ENCODE measurements around the gene ADAM11. TPM values are rescaled to one million over a fixed set of nuclear protein-coding genes. Genes with fewer than 3 reads are reported as not detected.

The ADAM11 gene
- total RNA-seq, 1 donor from 2014 or later, result 1.4 TPM

GRCh38 chr17:44775838-44776621 is 17.2 kb downstream of the ADAM11 start:
- no peak for DNase-seq (ENCODE audit: low spot score)

- no peak for DNase-seq (ENCODE audit: low spot score)
These were observed 18.0 kb downstream of the ADAM11 start for GRCh38 chr17:44776628-44777393.

GRCh38 chr17:44777394-44778348 is 18.9 kb downstream of the ADAM11 start:
- no peak for DNase-seq (ENCODE audit: low spot score)

- no peak for DNase-seq (ENCODE audit: low spot score)
These were observed 19.9 kb downstream of the ADAM11 start for GRCh38 chr17:44778656-44779210.

GRCh38 chr17:44779211-44780025 is 20.6 kb downstream of the ADAM11 start:
- peak; percentile 79 for DNase-seq (ENCODE audit: low spot score)

GRCh38 chr17:44780161-44780560 is 21.4 kb downstream of the ADAM11 start:
- DNase-seq (ENCODE audit: low spot score), result no peak

GRCh38 chr17:44780845-44781480 is 22.2 kb downstream of the ADAM11 start:
- DNase-seq (ENCODE audit: low spot score), result no peak

GRCh38 chr17:44781551-44782325 is 22.9 kb downstream of the ADAM11 start:
- peak; percentile 53 for DNase-seq (ENCODE audit: low spot score)

GRCh38 chr17:44782326-44782850 is 23.6 kb downstream of the ADAM11 start:
- DNase-seq (ENCODE audit: low spot score), result no peak

- no peak for DNase-seq (ENCODE audit: low spot score)
These were observed 27.1 kb downstream of the ADAM11 start for GRCh38 chr17:44785921-44786320.

GRCh38 chr17:44786551-44787081 is 27.8 kb downstream of the ADAM11 start:
- no peak for DNase-seq (ENCODE audit: low spot score)

- DNase-seq (ENCODE audit: low spot score), result no peak
These were observed 28.6 kb downstream of the ADAM11 start for GRCh38 chr17:44787271-44787940.

GRCh38 chr17:44788139-44788538 is 29.4 kb downstream of the ADAM11 start:
- no peak for DNase-seq (ENCODE audit: low spot score)

- DNase-seq (ENCODE audit: low spot score), result no peak
These were observed 33.5 kb downstream of the ADAM11 start for GRCh38 chr17:44792276-44792675.

GRCh38 chr17:44793885-44794842 is 35.4 kb downstream of the ADAM11 start:
- no peak for DNase-seq (ENCODE audit: low spot score)

GRCh38 chr17:44794851-44795413 is 36.1 kb downstream of the ADAM11 start:
- no peak for DNase-seq (ENCODE audit: low spot score)

GRCh38 chr17:44795421-44795820 is 36.6 kb downstream of the ADAM11 start:
- DNase-seq (ENCODE audit: low spot score), result no peak

Measured in umbilical cord (tissue), 2 donors.